ENCODE results near the gene CHP1. TPM values are rescaled to one million over a fixed set of nuclear protein-coding genes. Genes with fewer than 3 reads are reported as not detected.
"Not testable (repeated sequence)": the region's sequence is repeated elsewhere in the genome, so short reads cannot be mapped to it uniquely, and the experiment has no call there.

The CHP1 gene
- total RNA-seq, 1 experiment from 2014 or later: 67.1 TPM

- Mint-ChIP-seq H3K27me3 (ENCODE audit: unreplicated experiment) (no peaks in the 10 kb centered on the region), H3K27ac (ENCODE audit: unreplicated experiment) (peak overlapping the region; percentile 64), H3K4me1 (ENCODE audit: low read depth, unreplicated experiment) (peaks cover 10% of the 10 kb centered on the region), H3K36me3 (ENCODE audit: insufficient read depth, unreplicated experiment) (peaks cover 22% of the 10 kb centered on the region), H3K4me3 (ENCODE audit: low read depth, unreplicated experiment) (peak overlapping the region; percentile 70), H3K9me3 (ENCODE audit: low read depth, unreplicated experiment) (no peaks in the 10 kb centered on the region)
- TF ChIP-seq, protein P1, sequence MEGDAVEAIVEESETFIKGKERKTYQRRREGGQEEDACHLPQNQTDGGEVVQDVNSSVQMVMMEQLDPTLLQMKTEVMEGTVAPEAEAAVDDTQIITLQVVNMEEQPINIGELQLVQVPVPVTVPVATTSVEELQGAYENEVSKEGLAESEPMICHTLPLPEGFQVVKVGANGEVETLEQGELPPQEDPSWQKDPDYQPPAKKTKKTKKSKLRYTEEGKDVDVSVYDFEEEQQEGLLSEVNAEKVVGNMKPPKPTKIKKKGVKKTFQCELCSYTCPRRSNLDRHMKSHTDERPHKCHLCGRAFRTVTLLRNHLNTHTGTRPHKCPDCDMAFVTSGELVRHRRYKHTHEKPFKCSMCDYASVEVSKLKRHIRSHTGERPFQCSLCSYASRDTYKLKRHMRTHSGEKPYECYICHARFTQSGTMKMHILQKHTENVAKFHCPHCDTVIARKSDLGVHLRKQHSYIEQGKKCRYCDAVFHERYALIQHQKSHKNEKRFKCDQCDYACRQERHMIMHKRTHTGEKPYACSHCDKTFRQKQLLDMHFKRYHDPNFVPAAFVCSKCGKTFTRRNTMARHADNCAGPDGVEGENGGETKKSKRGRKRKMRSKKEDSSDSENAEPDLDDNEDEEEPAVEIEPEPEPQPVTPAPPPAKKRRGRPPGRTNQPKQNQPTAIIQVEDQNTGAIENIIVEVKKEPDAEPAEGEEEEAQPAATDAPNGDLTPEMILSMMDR (IDR thresholded peaks at IDR 0.05; ENCODE audit: unreplicated experiment): no peak
- CTCF ChIA-PET: interaction anchor here (1.9 kb wide), 1 partner anchor 10 kb away, joined by 5 read pairs; no protein-coding TSS in a partner anchor
- DNase-seq: no peak
- intact Hi-C loops (cut with micrococcal nuclease; ENCODE audit: unreplicated experiment): no loop called here
- BruUV-seq (replicated peaks): TSS peak; percentile 32
Measured at GRCh38 chr15:41231422-41232226, 556 bp downstream of the CHP1 start.

- TF ChIP-seq, protein P1 (IDR thresholded peaks at IDR 0.05; ENCODE audit: unreplicated experiment): no peak
- Mint-ChIP-seq H3K27me3 (ENCODE audit: unreplicated experiment) (no peaks in the 10 kb centered on the region), H3K4me3 (ENCODE audit: low read depth, unreplicated experiment) (peak overlapping the region; percentile 70), H3K27ac (ENCODE audit: unreplicated experiment) (no peak overlapping the region), H3K36me3 (ENCODE audit: insufficient read depth, unreplicated experiment) (peaks cover 22% of the 10 kb centered on the region), H3K9me3 (ENCODE audit: low read depth, unreplicated experiment) (no peaks in the 10 kb centered on the region), H3K4me1 (ENCODE audit: low read depth, unreplicated experiment) (peaks cover 10% of the 10 kb centered on the region)
- no peak for DNase-seq
- intact Hi-C loops (cut with micrococcal nuclease; ENCODE audit: unreplicated experiment): no loop called here
- no TSS peak for BruUV-seq (replicated peaks)
- CTCF ChIA-PET: interaction anchor here (0.7 to 1.2 kb wide), 3 partner anchors 13 to 17 kb away, joined by 3 to 9 read pairs (median 4); no protein-coding TSS in a partner anchor
Measured at GRCh38 chr15:41233367-41233771, 2.3 kb downstream of the CHP1 start.

DNA sequence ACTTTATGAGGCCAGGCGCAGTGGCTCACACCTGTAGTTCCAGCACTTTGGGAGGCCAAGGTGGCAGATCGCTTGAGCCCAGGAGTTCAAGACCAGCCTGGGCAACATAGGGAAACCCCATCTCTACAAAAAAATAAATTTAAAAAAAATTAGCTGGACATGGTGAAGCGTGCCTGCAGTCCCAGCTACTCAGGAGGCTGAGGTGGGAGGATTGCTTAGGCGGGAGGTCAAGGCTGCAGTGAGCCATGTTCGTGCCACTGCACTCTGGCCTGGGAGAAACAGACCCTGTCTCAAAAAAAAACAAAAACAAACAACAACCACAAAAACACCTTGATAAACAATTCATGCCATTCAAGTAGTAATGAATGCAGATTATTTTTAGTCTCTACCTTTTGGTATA lies 4.2 kb downstream of the CHP1 start:
- BruUV-seq (replicated peaks); DNase-seq; H3K9me3 Mint-ChIP-seq (ENCODE audit: low read depth, unreplicated experiment); H3K4me3 Mint-ChIP-seq (ENCODE audit: low read depth, unreplicated experiment); H3K27me3 Mint-ChIP-seq (ENCODE audit: unreplicated experiment); CTCF ChIA-PET; H3K27ac Mint-ChIP-seq (ENCODE audit: unreplicated experiment); intact Hi-C loops (cut with micrococcal nuclease; ENCODE audit: unreplicated experiment); H3K4me1 Mint-ChIP-seq (ENCODE audit: low read depth, unreplicated experiment): not testable (repeated sequence)
- peaks cover 20% of the 10 kb centered on the region for H3K36me3 Mint-ChIP-seq (ENCODE audit: insufficient read depth, unreplicated experiment)

DNA sequence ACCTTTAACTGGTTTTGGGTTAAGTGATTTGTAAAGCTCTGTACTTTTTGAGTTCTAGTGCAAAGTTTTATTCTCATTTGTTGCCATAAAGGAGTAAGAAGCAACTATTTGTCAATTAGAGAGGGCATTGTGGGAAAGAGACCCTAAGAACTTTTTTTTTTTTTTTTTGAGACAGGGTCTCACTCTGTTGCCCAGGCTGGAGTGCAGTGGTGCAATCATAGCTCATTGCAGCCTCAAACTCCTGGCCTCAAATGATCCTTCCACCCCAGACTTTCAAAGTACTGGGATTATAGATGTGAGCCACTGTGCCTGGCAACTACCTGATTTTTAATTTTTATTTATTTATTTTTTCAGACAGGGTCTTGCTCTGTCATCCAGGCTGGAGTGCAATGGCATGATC lies 4.9 kb downstream of the CHP1 start:
- Mint-ChIP-seq H3K4me3 (ENCODE audit: low read depth, unreplicated experiment) (no peak overlapping the region), H3K36me3 (ENCODE audit: insufficient read depth, unreplicated experiment) (peaks cover 13% of the 10 kb centered on the region), H3K27ac (ENCODE audit: unreplicated experiment) (no peak overlapping the region), H3K27me3 (ENCODE audit: unreplicated experiment) (no peaks in the 10 kb centered on the region), H3K4me1 (ENCODE audit: low read depth, unreplicated experiment) (peaks cover 10% of the 10 kb centered on the region), H3K9me3 (ENCODE audit: low read depth, unreplicated experiment) (no peaks in the 10 kb centered on the region)
- BruUV-seq (replicated peaks): no TSS peak
- TF ChIP-seq, protein P1 (IDR thresholded peaks at IDR 0.05; ENCODE audit: unreplicated experiment): no peak
- DNase-seq: no peak
- intact Hi-C loops (cut with micrococcal nuclease; ENCODE audit: unreplicated experiment): no loop called here
- CTCF ChIA-PET: interaction anchor here (0.6 kb wide), 1 partner anchor 101 kb away, joined by 5 read pairs; no protein-coding TSS in a partner anchor

- peaks cover 6% of the 10 kb centered on the region for H3K36me3 Mint-ChIP-seq (ENCODE audit: insufficient read depth, unreplicated experiment)
- H3K4me3 Mint-ChIP-seq (ENCODE audit: low read depth, unreplicated experiment): no peak overlapping the region
- CTCF ChIA-PET: no interaction called here
- intact Hi-C loops (cut with micrococcal nuclease; ENCODE audit: unreplicated experiment): no loop called here
- H3K27me3 Mint-ChIP-seq (ENCODE audit: unreplicated experiment): no peaks in the 10 kb centered on the region
- no peak overlapping the region for H3K27ac Mint-ChIP-seq (ENCODE audit: unreplicated experiment)
- DNase-seq: no peak
- peaks cover 14% of the 10 kb centered on the region for H3K4me1 Mint-ChIP-seq (ENCODE audit: low read depth, unreplicated experiment)
- TF ChIP-seq, protein P1 (IDR thresholded peaks at IDR 0.05; ENCODE audit: unreplicated experiment): no peak
- no TSS peak for BruUV-seq (replicated peaks)
- no peaks in the 10 kb centered on the region for H3K9me3 Mint-ChIP-seq (ENCODE audit: low read depth, unreplicated experiment)
Measured at GRCh38 chr15:41238100-41238499, 7.0 kb downstream of the CHP1 start.

Measured in Calu3 (cell line).